ENCODE results near the gene FHDC1. TPM values are rescaled to one million over a fixed set of nuclear protein-coding genes. Genes with fewer than 3 reads are reported as not detected.

The FHDC1 gene
- total RNA-seq, 5 donors from 2014 or later (not counting 1 experiment from before 2014, with no cell fraction given) = 0.08 to 0.28 (median 0.17) TPM; not detected in 1

DNA sequence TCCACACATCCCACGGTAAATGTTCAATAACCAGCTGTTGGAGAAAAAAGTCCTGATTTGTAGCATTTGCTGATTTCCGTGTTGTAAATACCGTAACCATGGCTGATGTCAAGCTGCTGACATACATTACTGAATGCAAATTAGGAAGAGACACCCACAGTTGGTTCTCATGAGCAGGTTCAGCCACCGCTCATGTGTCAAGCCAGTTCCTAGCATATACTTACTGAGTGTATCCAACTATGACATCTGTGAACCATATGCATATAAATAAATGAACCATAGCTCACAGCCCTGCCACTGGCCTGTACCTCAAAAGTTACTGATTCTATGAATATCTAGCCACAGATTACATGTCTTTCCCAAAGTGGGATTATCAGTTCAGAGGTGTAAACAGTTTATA lies 29.5 kb downstream of the FHDC1 start:
- H3K27me3 Mint-ChIP-seq = peaks cover 0 to 4% of the 10 kb centered on the region in 2 donors
- H3K9me3 Mint-ChIP-seq = no peaks in the 10 kb centered on the region
- DNase-seq (no peak), ATAC-seq (replicated peaks in 1 of 4) (no peak)
- POLR2A ChIA-PET = no interaction called here
- Histone ChIP-seq H3K27me3 (replicated peaks in 1 of 2; ENCODE audit: control insufficient read depth in 2 of 2, extremely low read depth in 1 of 2, insufficient read depth in 2 of 2, low read length in 1 of 2) (peaks cover 0 to 6% of the 10 kb centered on the region in 2 experiments), H3K36me3 (ENCODE audit: control insufficient read depth in 2 of 2, extremely low read depth in 1 of 2, insufficient read depth in 1 of 2, low read length in 1 of 2) (no peaks in the 10 kb centered on the region), H3K4me3 (ENCODE audit: control insufficient read depth in 1 of 2, extremely low read depth in 1 of 2, low read length in 1 of 2) (no peak overlapping the region), H3K27ac (ENCODE audit: low read length) (no peak overlapping the region), H3K9me3 (no peaks in the 10 kb centered on the region), H3K4me1 (ENCODE audit: control insufficient read depth in 1 of 2, extremely low read depth in 1 of 2, insufficient read depth in 2 of 2, low read length in 2 of 2) (no peaks in the 10 kb centered on the region)
- 94% methylated on average over 4 of the region's 4 CpGs for WGBS (ENCODE audit: insufficient coverage)
- no peak overlapping the region for H3K4me3 Mint-ChIP-seq
- H3K4me1 Mint-ChIP-seq = no peaks in the 10 kb centered on the region
- no peaks in the 10 kb centered on the region for H3K36me3 Mint-ChIP-seq
- H3K27ac Mint-ChIP-seq = no peak overlapping the region
- CTCF ChIA-PET = no interaction called here

DNA sequence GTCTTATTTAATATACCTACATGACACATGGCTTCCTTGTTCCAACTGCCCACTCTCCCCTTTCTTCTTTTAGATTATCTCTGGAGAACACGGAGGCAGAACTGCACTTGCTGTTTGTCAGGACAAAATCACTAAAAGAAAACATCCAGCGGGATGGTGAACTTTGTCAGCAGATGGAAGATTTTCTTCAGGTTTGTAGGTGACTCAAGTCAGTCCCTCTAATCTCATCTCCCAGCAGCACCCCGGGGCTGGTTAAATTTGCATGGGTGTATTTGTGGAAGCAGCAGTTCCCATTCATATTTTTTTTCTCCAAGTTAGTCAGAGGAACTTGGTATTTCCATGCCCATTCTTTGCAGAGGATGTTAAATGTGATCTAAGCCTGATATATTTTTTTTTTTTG lies 31.8 kb downstream of the FHDC1 start:
- DNase-seq (no peak), ATAC-seq (replicated peaks in 1 of 4) (no peak)
- Histone ChIP-seq H3K4me1 (ENCODE audit: control insufficient read depth in 1 of 2, extremely low read depth in 1 of 2, insufficient read depth in 2 of 2, low read length in 2 of 2) (no peaks in the 10 kb centered on the region), H3K27ac (ENCODE audit: low read length) (no peak overlapping the region), H3K4me3 (ENCODE audit: control insufficient read depth in 1 of 2, extremely low read depth in 1 of 2, low read length in 1 of 2) (no peak overlapping the region), H3K9me3 (no peaks in the 10 kb centered on the region), H3K36me3 (ENCODE audit: control insufficient read depth in 2 of 2, extremely low read depth in 1 of 2, insufficient read depth in 1 of 2, low read length in 1 of 2) (no peaks in the 10 kb centered on the region), H3K27me3 (replicated peaks in 1 of 2; ENCODE audit: control insufficient read depth in 2 of 2, extremely low read depth in 1 of 2, insufficient read depth in 2 of 2, low read length in 1 of 2) (no peaks in the 10 kb centered on the region)
- Mint-ChIP-seq H3K4me3 (no peak overlapping the region), H3K27ac (no peak overlapping the region), H3K27me3 (peaks cover 0 to 4% of the 10 kb centered on the region in 2 donors), H3K36me3 (no peaks in the 10 kb centered on the region), H3K9me3 (no peaks in the 10 kb centered on the region), H3K4me1 (no peaks in the 10 kb centered on the region)
- ChIA-PET CTCF (no interaction called here), POLR2A (no interaction called here)
- WGBS (ENCODE audit: insufficient coverage) = 90% methylated on average over 2 of the region's 3 CpGs

DNA sequence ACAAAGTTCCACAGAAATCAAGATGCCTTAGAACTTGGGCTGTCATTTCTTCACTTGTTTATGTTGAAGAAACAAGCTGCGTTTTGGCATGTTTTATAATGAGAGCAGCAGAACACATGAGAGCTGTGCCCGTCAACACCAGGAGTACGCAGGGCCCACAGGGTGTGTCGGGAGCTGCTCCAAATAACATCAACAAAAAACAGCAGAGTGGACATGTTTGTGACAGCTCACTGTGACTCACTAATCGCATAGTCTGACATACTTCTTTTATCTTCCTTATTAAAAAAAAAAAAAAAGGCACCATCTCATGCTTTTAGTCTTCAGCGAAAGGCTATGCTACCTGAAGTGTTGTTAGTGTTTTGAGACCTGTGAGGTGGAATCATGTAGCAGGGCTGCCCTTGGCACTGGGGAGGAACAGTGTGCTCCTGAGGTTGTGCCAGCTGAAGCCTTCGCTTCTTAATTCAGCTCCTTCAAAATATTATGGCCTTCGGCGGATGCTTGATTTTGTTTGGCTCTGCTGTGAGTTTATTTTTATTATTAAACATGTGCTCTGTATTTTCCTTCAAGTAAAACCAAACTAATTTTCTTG lies 32.8 kb downstream of the FHDC1 start:
- Mint-ChIP-seq H3K36me3 (no peaks in the 10 kb centered on the region), H3K27ac (no peak overlapping the region), H3K4me3 (no peak overlapping the region), H3K27me3 (no peaks in the 10 kb centered on the region), H3K4me1 (no peaks in the 10 kb centered on the region), H3K9me3 (no peaks in the 10 kb centered on the region)
- no peak overlapping the region for H3K27ac ChIP-seq (ENCODE audit: low read length)
- WGBS (ENCODE audit: insufficient coverage) = no CpG with 5 or more reads among the region's 9 CpGs
- DNase-seq = no peak
- no peaks in the 10 kb centered on the region for H3K9me3 ChIP-seq
- no peaks in the 10 kb centered on the region for H3K27me3 ChIP-seq (replicated peaks in 1 of 2; ENCODE audit: control insufficient read depth in 2 of 2, extremely low read depth in 1 of 2, insufficient read depth in 2 of 2, low read length in 1 of 2)
- CTCF ChIA-PET = no interaction called here
- POLR2A ChIA-PET = no interaction called here
- H3K4me3 ChIP-seq (ENCODE audit: control insufficient read depth in 1 of 2, extremely low read depth in 1 of 2, low read length in 1 of 2) = no peak overlapping the region
- H3K36me3 ChIP-seq (ENCODE audit: control insufficient read depth in 2 of 2, extremely low read depth in 1 of 2, insufficient read depth in 1 of 2, low read length in 1 of 2) = no peaks in the 10 kb centered on the region
- no peaks in the 10 kb centered on the region for H3K4me1 ChIP-seq (ENCODE audit: control insufficient read depth in 1 of 2, extremely low read depth in 1 of 2, insufficient read depth in 2 of 2, low read length in 2 of 2)
- no peak for ATAC-seq (replicated peaks in 1 of 4)

DNA sequence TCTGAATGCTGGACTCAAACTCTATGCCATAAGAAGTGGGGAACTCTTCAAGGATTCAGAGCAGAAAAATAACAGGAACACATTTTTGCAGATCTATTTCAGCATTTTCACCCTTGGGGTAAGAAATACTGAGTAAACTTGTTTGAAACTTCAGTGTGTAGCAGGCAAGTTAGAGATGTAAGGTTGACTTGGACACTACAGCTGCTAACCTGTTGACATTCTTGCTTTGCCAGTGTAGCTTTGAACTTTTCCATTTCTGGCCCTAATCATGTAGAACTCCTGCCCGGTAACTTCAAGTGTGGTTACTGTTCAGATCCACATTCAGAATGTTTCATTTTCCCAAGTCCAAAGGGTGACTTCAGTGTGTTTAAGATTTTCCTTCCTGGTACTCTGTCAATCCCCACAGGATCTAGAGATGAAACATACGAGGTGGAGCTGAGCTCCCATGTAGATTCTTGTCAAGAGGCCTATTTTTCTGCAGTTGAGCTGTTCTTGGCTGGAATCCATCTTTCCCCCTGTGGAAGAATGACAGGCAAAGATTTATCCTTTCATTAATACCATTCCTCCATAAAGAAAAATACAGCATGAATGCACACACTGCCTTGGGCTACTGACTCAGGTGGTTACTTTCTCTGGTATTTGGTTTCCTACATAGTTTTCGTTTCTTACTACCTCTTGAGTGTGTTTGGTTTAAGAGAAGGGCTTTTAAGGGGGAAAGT lies 34.1 kb downstream of the FHDC1 start:
- Mint-ChIP-seq H3K27me3 (no peaks in the 10 kb centered on the region), H3K9me3 (no peaks in the 10 kb centered on the region), H3K4me1 (no peaks in the 10 kb centered on the region), H3K4me3 (no peak overlapping the region), H3K36me3 (no peaks in the 10 kb centered on the region), H3K27ac (no peak overlapping the region)
- CTCF ChIA-PET = interaction anchor here in 1 of 2 donors (0.6 kb wide), 1 partner anchor 141 kb away, joined by 8 read pairs; no protein-coding TSS in a partner anchor
- WGBS (ENCODE audit: insufficient coverage) = 100% methylated on average over 1 of the region's 3 CpGs
- Histone ChIP-seq H3K36me3 (ENCODE audit: control insufficient read depth in 2 of 2, extremely low read depth in 1 of 2, insufficient read depth in 1 of 2, low read length in 1 of 2) (no peaks in the 10 kb centered on the region), H3K4me1 (ENCODE audit: control insufficient read depth in 1 of 2, extremely low read depth in 1 of 2, insufficient read depth in 2 of 2, low read length in 2 of 2) (no peaks in the 10 kb centered on the region), H3K27me3 (replicated peaks in 1 of 2; ENCODE audit: control insufficient read depth in 2 of 2, extremely low read depth in 1 of 2, insufficient read depth in 2 of 2, low read length in 1 of 2) (no peaks in the 10 kb centered on the region), H3K27ac (ENCODE audit: low read length) (no peak overlapping the region), H3K4me3 (ENCODE audit: control insufficient read depth in 1 of 2, extremely low read depth in 1 of 2, low read length in 1 of 2) (no peak overlapping the region), H3K9me3 (no peaks in the 10 kb centered on the region)
- no peak for DNase-seq
- no peak for ATAC-seq (replicated peaks in 1 of 4)
- POLR2A ChIA-PET = no interaction called here

DNA sequence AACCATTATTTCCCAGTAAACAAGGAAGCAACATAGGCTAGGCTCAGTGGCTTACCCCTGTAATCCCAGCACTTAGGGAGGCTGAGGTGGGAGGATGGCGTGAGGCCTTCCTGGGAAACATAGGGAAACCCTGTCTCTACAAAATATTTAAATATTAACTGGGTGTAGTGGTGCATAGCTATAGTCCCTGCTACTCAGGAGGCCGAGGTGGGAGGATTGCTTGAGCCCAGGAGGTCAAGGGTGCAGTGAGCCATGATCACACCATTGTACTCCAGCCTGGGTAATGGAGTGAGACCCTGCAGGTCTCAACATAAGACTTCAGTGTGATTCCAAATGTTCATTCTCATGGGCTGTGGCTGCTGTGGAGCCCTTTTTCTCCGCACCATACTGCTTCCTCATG lies 34.9 kb downstream of the FHDC1 start:
- WGBS (ENCODE audit: insufficient coverage) = 50% methylated on average over 1 of the region's 3 CpGs
- no peaks in the 10 kb centered on the region for H3K36me3 Mint-ChIP-seq
- no peaks in the 10 kb centered on the region for H3K9me3 Mint-ChIP-seq

DNA sequence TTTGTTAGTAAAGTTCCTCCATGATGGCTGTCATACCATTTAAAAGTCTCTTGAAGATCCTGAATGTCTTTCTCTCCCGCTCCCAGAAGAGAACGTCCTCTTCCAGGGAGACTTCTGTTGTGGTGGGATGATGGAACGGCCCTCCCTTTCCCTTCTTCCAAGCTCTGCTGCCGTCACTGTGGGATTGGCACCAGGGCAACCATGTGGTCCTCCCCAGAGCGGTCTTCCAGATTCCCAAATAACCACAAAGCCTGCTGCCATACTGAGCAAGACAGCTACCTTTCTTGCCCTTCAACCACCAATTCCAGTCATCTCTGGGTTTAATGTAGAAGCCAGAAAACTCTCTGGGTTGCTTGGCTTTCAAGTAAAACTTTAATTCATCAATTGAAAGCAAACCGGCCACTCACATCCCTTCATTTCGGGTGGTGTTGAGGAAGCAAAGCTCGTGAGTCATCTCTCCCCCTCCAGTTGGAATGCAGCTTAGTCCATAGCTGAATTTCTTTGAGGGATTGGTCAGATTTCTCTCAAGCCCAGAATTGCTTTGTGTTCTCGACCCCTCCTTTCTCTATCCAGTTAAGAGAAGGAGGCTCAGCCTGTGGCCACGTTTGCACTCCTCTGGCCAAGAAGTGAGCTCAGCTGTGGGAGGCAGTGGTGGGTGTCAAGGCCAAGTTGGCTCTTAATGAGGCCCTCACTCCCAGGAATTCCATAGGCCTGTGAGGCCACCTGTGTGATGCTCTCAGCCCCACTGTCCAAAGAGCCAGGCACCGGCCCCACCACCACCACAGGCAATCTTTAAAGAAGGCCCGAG lies 36.9 kb downstream of the FHDC1 start:
- Histone ChIP-seq H3K4me3 (ENCODE audit: control insufficient read depth in 1 of 2, extremely low read depth in 1 of 2, low read length in 1 of 2) (no peak overlapping the region), H3K4me1 (ENCODE audit: control insufficient read depth in 1 of 2, extremely low read depth in 1 of 2, insufficient read depth in 2 of 2, low read length in 2 of 2) (no peaks in the 10 kb centered on the region), H3K27ac (ENCODE audit: low read length) (no peak overlapping the region), H3K36me3 (ENCODE audit: control insufficient read depth in 2 of 2, extremely low read depth in 1 of 2, insufficient read depth in 1 of 2, low read length in 1 of 2) (no peaks in the 10 kb centered on the region), H3K9me3 (no peaks in the 10 kb centered on the region), H3K27me3 (replicated peaks in 1 of 2; ENCODE audit: control insufficient read depth in 2 of 2, extremely low read depth in 1 of 2, insufficient read depth in 2 of 2, low read length in 1 of 2) (no peaks in the 10 kb centered on the region)
- no peaks in the 10 kb centered on the region for H3K36me3 Mint-ChIP-seq
- ATAC-seq (replicated peaks in 1 of 4) (no peak), DNase-seq (no peak)
- H3K4me3 Mint-ChIP-seq = no peak overlapping the region
- H3K4me1 Mint-ChIP-seq = no peaks in the 10 kb centered on the region
- POLR2A ChIA-PET = no interaction called here
- no peak overlapping the region for H3K27ac Mint-ChIP-seq
- CTCF ChIA-PET = interaction anchor here in 1 of 2 donors (0.6 kb wide), 1 partner anchor 20 kb away, joined by 3 read pairs; no protein-coding TSS in a partner anchor
- WGBS (ENCODE audit: insufficient coverage) = 84% methylated on average over 3 of the region's 12 CpGs
- H3K9me3 Mint-ChIP-seq = no peaks in the 10 kb centered on the region
- no peaks in the 10 kb centered on the region for H3K27me3 Mint-ChIP-seq

More for the DNA sequence above, 34.9 kb downstream of the FHDC1 start:
- no peaks in the 10 kb centered on the region for H3K27me3 ChIP-seq (replicated peaks in 1 of 2; ENCODE audit: control insufficient read depth in 2 of 2, extremely low read depth in 1 of 2, insufficient read depth in 2 of 2, low read length in 1 of 2)
- Mint-ChIP-seq H3K4me1 (no peaks in the 10 kb centered on the region), H3K4me3 (no peak overlapping the region), H3K27me3 (no peaks in the 10 kb centered on the region), H3K27ac (no peak overlapping the region)
- H3K4me3 ChIP-seq (ENCODE audit: control insufficient read depth in 1 of 2, extremely low read depth in 1 of 2, low read length in 1 of 2) = no peak overlapping the region
- ChIA-PET POLR2A (no interaction called here), CTCF (no interaction called here)
- H3K4me1 ChIP-seq (ENCODE audit: control insufficient read depth in 1 of 2, extremely low read depth in 1 of 2, insufficient read depth in 2 of 2, low read length in 2 of 2) = no peaks in the 10 kb centered on the region
- no peak overlapping the region for H3K27ac ChIP-seq (ENCODE audit: low read length)
- no peaks in the 10 kb centered on the region for H3K9me3 ChIP-seq
- no peak for ATAC-seq (replicated peaks in 1 of 4)
- no peaks in the 10 kb centered on the region for H3K36me3 ChIP-seq (ENCODE audit: control insufficient read depth in 2 of 2, extremely low read depth in 1 of 2, insufficient read depth in 1 of 2, low read length in 1 of 2)
- no peak for DNase-seq

Measured in T-cell (primary cell).